Lower lobe of right lung (tissue), 2 donors: ENCODE data around the gene HSD17B12. TPM values are rescaled to one million over a fixed set of nuclear protein-coding genes. Genes with fewer than 3 reads are reported as not detected.
"Not testable (repeated sequence)": the region's sequence is repeated elsewhere in the genome, so short reads cannot be mapped to it uniquely, and the experiment has no call there.

Experiments used
- ATAC-seq, 2 donors: fragments of 200-7000 bp; cut with Tn5 transposase; one replicate each; pipeline ENCODE4 v1.9.1; 2020 to 2022; ENCODE audit warnings: mild to moderate bottlenecking in 2 of 2, moderate library complexity in 2 of 2
- DNase-seq: peaks from one replicate; pipeline ENCODE4 v3.0.0-alpha.2; 2020
- H3K27ac ChIP-seq: fragments of 200-600 bp; one replicate; pipeline ENCODE4 v1.8.0; 2022
- H3K27me3 ChIP-seq: fragments of 200-600 bp; one replicate; pipeline ENCODE4 v1.8.0; 2022; ENCODE audit warnings: low read depth
- H3K36me3 ChIP-seq: fragments of 200-600 bp; one replicate; pipeline ENCODE4 v1.8.0; 2022; ENCODE audit warnings: mild to moderate bottlenecking
- H3K4me1 ChIP-seq: fragments of 200-600 bp; one replicate; pipeline ENCODE4 v1.8.0; 2022
- H3K4me3 ChIP-seq: fragments of 200-600 bp; one replicate; pipeline ENCODE4 v1.8.0; 2022; ENCODE audit warnings: mild to moderate bottlenecking
- H3K9me3 ChIP-seq: fragments of 200-600 bp; one replicate; pipeline ENCODE4 v1.8.0; 2022
- CTCF ChIP-seq: fragments of 200-600 bp; IDR thresholded peaks from one replicate; pipeline ENCODE4 v1.8.0; 2022; ENCODE audit warnings: antibody characterized with exemption, mild to moderate bottlenecking
- intact Hi-C: fragments of 100-400 bp; cut with DNase I; formaldehyde crosslinking; loops from one replicate; pipeline ENCODE4 v1.11.0; 2022
- total RNA-seq: library from RNA; stranded (reverse); fragmentation: NEBNext Ultra II Directional; extraction: Animal tissue kit (Norgen Biotek cat#: 25700); gene quantifications from one replicate; pipeline ENCODE4 v1.2.1, GENCODE V29; 2021
- donor health status: DM: no; HTN: yes; CAD: no; lungs with severe emphysema.

HSD17B12 gene
- total RNA-seq, 1 donor from 2014 or later, result 101 TPM

GRCh38 chr11:43649501-43649900, 31.0 kb upstream of the HSD17B12 start:
- Histone ChIP-seq H3K9me3 (no peaks in the 10 kb centered on the region), H3K36me3 (no peaks in the 10 kb centered on the region), H3K4me1 (peaks cover 9% of the 10 kb centered on the region), H3K27ac (no peak overlapping the region), H3K27me3 (no peaks in the 10 kb centered on the region), H3K4me3 (no peak overlapping the region)
- ATAC-seq, result no peak
- no peak for TF ChIP-seq CTCF
- intact Hi-C loops, result no loop called here
- no peak for DNase-seq

DNA sequence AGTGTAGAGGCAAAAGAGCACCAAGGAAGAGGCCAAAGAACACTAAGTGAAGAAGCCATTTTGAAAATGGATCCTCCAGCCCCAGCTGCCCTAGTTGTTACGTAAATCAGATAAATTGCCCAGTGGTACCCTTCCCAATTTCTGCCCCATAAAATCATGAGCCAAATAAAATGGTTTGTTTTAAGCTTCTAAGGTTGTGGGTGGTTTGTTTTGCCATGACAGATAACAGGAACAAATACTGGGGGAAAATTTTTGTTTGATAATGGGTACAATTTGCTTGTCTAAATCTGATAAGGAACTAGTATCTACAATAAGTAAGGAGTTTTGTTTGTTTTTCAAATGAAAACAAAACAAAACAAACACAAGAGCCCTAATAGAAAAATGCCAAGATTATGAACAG, 30.6 kb upstream of the HSD17B12 start:
- Histone ChIP-seq H3K36me3 (no peaks in the 10 kb centered on the region), H3K27me3 (no peaks in the 10 kb centered on the region), H3K4me1 (peaks cover 5% of the 10 kb centered on the region), H3K4me3 (no peak overlapping the region), H3K9me3 (no peaks in the 10 kb centered on the region), H3K27ac (no peak overlapping the region)
- no peak for DNase-seq
- no peak for TF ChIP-seq CTCF
- intact Hi-C loops, result no loop called here
- ATAC-seq, result no peak

- H3K4me1 ChIP-seq, H3K27me3 ChIP-seq, ATAC-seq, H3K36me3 ChIP-seq, intact Hi-C loops, DNase-seq, H3K27ac ChIP-seq, H3K4me3 ChIP-seq, H3K9me3 ChIP-seq: not testable (repeated sequence)
Measured at GRCh38 chr11:43663018-43663417, 17.5 kb upstream of the HSD17B12 start.

- Histone ChIP-seq H3K4me1 (no peaks in the 10 kb centered on the region), H3K9me3 (no peaks in the 10 kb centered on the region), H3K36me3 (no peaks in the 10 kb centered on the region), H3K27me3 (peaks cover 5% of the 10 kb centered on the region), H3K4me3 (no peak overlapping the region), H3K27ac (no peak overlapping the region)
- no peak for TF ChIP-seq CTCF
- intact Hi-C loops, result no loop called here
- no peak for DNase-seq
- ATAC-seq, result no peak
Measured at GRCh38 chr11:43664295-43664694, 16.2 kb upstream of the HSD17B12 start.

DNA sequence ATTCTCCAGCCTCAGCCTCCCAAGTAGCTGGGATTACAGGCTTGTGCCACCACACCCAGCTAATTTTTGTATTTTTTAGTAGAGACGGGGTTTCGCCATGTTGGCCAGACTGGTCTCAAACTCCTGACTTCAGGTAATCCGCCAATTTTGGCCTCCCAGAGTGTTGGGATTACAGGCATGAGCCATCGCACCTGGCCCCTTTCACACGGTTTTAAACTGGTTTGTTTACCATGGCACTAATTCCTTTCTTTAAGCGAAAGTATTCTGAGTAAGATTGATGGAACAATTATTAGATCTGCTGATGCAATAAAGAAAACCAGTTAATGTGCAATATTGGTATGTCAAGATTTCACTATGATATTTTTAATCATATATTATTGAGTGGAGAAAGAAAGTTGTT, 9.3 kb upstream of the HSD17B12 start:
- H3K36me3 ChIP-seq, DNase-seq, H3K9me3 ChIP-seq, H3K27me3 ChIP-seq, H3K4me1 ChIP-seq, ATAC-seq, H3K4me3 ChIP-seq, H3K27ac ChIP-seq, intact Hi-C loops: not testable (repeated sequence)

DNA sequence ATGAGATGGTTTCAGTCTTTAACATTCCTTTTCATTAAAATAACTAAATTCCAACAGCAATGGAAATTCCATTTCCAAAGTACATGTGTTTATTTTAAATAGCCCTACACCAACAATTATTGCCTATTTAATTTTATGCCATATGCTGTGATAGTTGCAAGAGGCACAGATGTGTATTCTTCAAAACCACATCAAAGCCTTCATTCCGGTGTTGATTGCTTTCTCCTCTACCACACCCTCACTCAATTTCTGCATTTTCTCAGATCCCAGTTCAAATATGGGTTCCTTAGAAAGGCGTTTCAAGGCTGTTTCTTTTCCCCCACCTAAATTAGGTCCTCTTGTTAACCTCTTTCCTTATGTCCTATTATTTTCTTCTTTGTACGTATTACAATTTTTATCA, 6.0 kb upstream of the HSD17B12 start:
- Histone ChIP-seq H3K27ac (no peak overlapping the region), H3K27me3 (no peaks in the 10 kb centered on the region), H3K4me3 (no peak overlapping the region), H3K4me1 (no peaks in the 10 kb centered on the region), H3K36me3 (no peaks in the 10 kb centered on the region), H3K9me3 (no peaks in the 10 kb centered on the region)
- no peak for DNase-seq
- TF ChIP-seq CTCF, result no peak
- ATAC-seq, result no peak
- intact Hi-C loops, result no loop called here

DNA sequence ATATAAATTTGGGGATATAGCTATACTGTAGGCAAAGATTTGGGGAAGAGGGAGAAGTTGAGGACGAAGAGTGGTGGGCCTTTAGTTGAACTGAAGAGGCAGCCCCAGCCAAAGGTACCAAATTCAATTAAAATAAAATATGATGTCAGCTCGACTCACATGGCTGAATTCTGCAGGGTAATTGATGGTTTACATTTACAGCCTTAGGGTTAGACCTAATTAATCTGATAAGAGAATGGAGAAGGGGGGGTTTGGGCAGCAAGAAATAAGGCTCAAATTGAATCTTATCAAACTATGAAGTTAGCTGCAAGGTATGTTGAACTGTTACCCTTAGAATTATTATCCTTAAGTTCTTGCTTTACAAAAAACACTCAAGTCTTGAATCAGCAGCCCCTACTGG, 3.6 kb upstream of the HSD17B12 start:
- intact Hi-C loops, result no loop called here
- H3K27ac ChIP-seq, result no peak overlapping the region

More for the DNA sequence above, 3.6 kb upstream of the HSD17B12 start:
- no peaks in the 10 kb centered on the region for H3K9me3 ChIP-seq
- H3K4me3 ChIP-seq, result no peak overlapping the region
- no peak for TF ChIP-seq CTCF
- H3K27me3 ChIP-seq, result no peaks in the 10 kb centered on the region
- H3K4me1 ChIP-seq, result peaks cover 5% of the 10 kb centered on the region
- DNase-seq (no peak), ATAC-seq (no peak)
- H3K36me3 ChIP-seq, result no peaks in the 10 kb centered on the region
